K562 (cell line): ENCODE results near the gene EBF4. TPM values are rescaled to one million over a fixed set of nuclear protein-coding genes. Genes with fewer than 3 reads are reported as not detected.

Source experiments
- ATAC-seq: fragments of 200-7000 bp; cut with Tn5 transposase; 3 replicates; pipeline ENCODE4 v1.9.1; 2020; ENCODE audit warnings: moderate library complexity
- BruUV-seq: library from RNA; stranded (reverse); fragments of 400-500 nt; replicated peaks from 2 replicates; lab custom pipeline; 2021; lab: Mats Ljungman, UMichigan
- CTCF ChIA-PET: fragments of 300-600 bp; formaldehyde crosslinking; extraction: SDS; loops from one replicate; lab custom pipeline; 2021; ENCODE audit warnings: low intra/inter-chr PET ratio; lab: Yijun Ruan, JAX
- POLR2A ChIA-PET: fragments of 300-600, 350-650 bp; sonication (Branson Sonifier 250); formaldehyde crosslinking; extraction: SDS; loops from one replicate; lab custom pipeline; 2021; ENCODE audit warnings: antibody characterized with exemption, inconsistent platforms; lab: Yijun Ruan, JAX
- DNase-seq, 4 experiments: peaks; one replicate each; pipeline versions ENCODE4 v3.0.0 to v3.0.0-alpha.2; 2011 to 2018; ENCODE audit warnings: low spot score in 3 of 4, mixed read lengths in 3 of 4; ENCODE audit errors: extremely low read depth in 1 of 4
- FAIRE-seq: peaks from 2 replicates; lab custom pipeline; 2011; peaks lifted over from hg19 to GRCh38; lab: Jason Lieb, UNC
- H2AFZ ChIP-seq: 2 replicates; pipeline ENCODE4 v1.6.0; 2011; ENCODE audit warnings: low read depth, low read length, control low read depth, inconsistent platforms
- H3K27ac ChIP-seq: fragments of 200-600 bp; 3 replicates; pipeline ENCODE4 v1.8.0; 2011; ENCODE audit warnings: low read depth, mild to moderate bottlenecking, control low read depth, inconsistent platforms, low read length, moderate library complexity, mixed read lengths; ENCODE audit errors: extremely low read depth
- H3K27me3 ChIP-seq, 2 experiments: fragments of 300-600 bp in 1 of 2; 2 replicates in 1 of 2; 3 replicates in 1 of 2; pipeline versions ENCODE4 v1.6.0 to v1.8.0; 2011; ENCODE audit warnings: inconsistent platforms in 2 of 2, low read length in 2 of 2, mild to moderate bottlenecking in 1 of 2, mixed read lengths in 1 of 2, moderate library complexity in 1 of 2; ENCODE audit not compliant: control insufficient read depth in 2 of 2, insufficient read depth in 2 of 2
- H3K36me3 ChIP-seq: fragments of 300-600 bp; 3 replicates; pipeline ENCODE4 v1.8.0; 2011; ENCODE audit warnings: mild to moderate bottlenecking, low read length, inconsistent platforms; ENCODE audit not compliant: control insufficient read depth, insufficient read depth
- H3K4me1 ChIP-seq, 2 experiments: fragments of 200-600 bp in 1 of 2; replicated peaks in 1 of 2; 2 replicates in 1 of 2; 3 replicates in 1 of 2; pipeline versions ENCODE4 v1.5.1 to v1.8.0; 2011; ENCODE audit warnings: inconsistent platforms in 2 of 2, low read length in 2 of 2, mild to moderate bottlenecking in 1 of 2, mixed read lengths in 1 of 2, moderate library complexity in 1 of 2; ENCODE audit not compliant: control insufficient read depth in 2 of 2, insufficient read depth in 2 of 2
- H3K4me2 ChIP-seq: 2 replicates; pipeline ENCODE4 v1.6.1; 2011; ENCODE audit warnings: low read length, control low read depth, inconsistent platforms, mixed read lengths; ENCODE audit not compliant: insufficient read depth
- H3K4me3 ChIP-seq: fragments of 200-600 bp; sonication (generic), shearing (Covaris generic); 2 replicates; pipeline ENCODE4 v1.5.1; 2016; ENCODE audit warnings: control low read depth, inconsistent platforms
- H3K79me2 ChIP-seq: fragments of 200-600 bp; 3 replicates; pipeline ENCODE4 v1.8.0; 2011; ENCODE audit warnings: low read length, inconsistent platforms; ENCODE audit not compliant: control insufficient read depth, insufficient read depth
- H3K9ac ChIP-seq, 2 experiments: 2 replicates each; pipeline versions ENCODE4 v1.6.0 to v1.6.1; 2011; ENCODE audit warnings: low read depth in 2 of 2, low read length in 2 of 2, control low read depth in 1 of 2, inconsistent platforms in 1 of 2, mild to moderate bottlenecking in 1 of 2, mixed read lengths in 1 of 2; ENCODE audit not compliant: insufficient read depth in 1 of 2
- H3K9me1 ChIP-seq: one replicate; pipeline ENCODE4 v1.6.0; 2011; ENCODE audit warnings: inconsistent platforms, mild to moderate bottlenecking, low read length, moderate library complexity; ENCODE audit not compliant: control insufficient read depth, insufficient read depth
- H3K9me3 ChIP-seq: replicated peaks from 2 replicates; pipeline ENCODE4 v1.5.1; 2011; ENCODE audit warnings: low read depth, low read length, inconsistent platforms; ENCODE audit not compliant: control insufficient read depth, insufficient read depth
- H4K20me1 ChIP-seq: replicated peaks from 2 replicates; pipeline ENCODE4 v1.6.1; 2011; ENCODE audit warnings: low read length, inconsistent platforms, mixed read lengths; ENCODE audit not compliant: control insufficient read depth, insufficient read depth
- SMC3 ChIP-seq: conservative IDR thresholded peaks from 2 replicates; pipeline ENCODE4 v1.6.1; 2011; ENCODE audit warnings: low read depth, low read length, improper control_type of control experiment; ENCODE audit not compliant: insufficient read depth
- TCFL5 ChIP-seq: fragments of 250-450 bp; sonication (Bioruptor Pico); conservative IDR thresholded peaks from 2 replicates; pipeline ENCODE4 v1.6.1; 2021; ENCODE audit warnings: mild to moderate bottlenecking, moderate library complexity, matching md5 sums
- TGIF2 ChIP-seq: sonication (generic); formaldehyde crosslinking; IDR thresholded peaks from 2 replicates; pipeline ENCODE4 v1.8.1; 2022; ENCODE audit warnings: mild to moderate bottlenecking, missing genetic modification reagents, moderate library complexity
- WGBS: fragments of 100-300 bp; shearing (Covaris generic); methylation state at CpG from one replicate; pipeline ENCODE4 v1.1.6; 2016; ENCODE audit warnings: low coverage, mixed read lengths; ENCODE audit not compliant: insufficient coverage; ENCODE audit errors: missing lambda C conversion rate; 5-methylcytosine and 5-hydroxymethylcytosine counted together
- in situ Hi-C: fragments of 300-500 bp; cut with MboI; formaldehyde crosslinking; loops from 4 replicates; pipeline ENCODE4 v1.15.0; 2018; ENCODE audit warnings: inconsistent platforms, mixed read lengths
- intact Hi-C: fragments of 100-400 bp; cut with micrococcal nuclease; formaldehyde crosslinking; loops from 2 replicates; pipeline ENCODE4 v1.14.2; 2022
- polyA plus RNA-seq, 8 experiments: library from polyadenylated mRNA; depleted of rRNA in 4 of 8; stranded (reverse) in 5 of 8; unstranded in 3 of 8; fragments of >200 nt; fragmentation: Nextera tagmentation in 2 of 8; fragmentation: Illumina TruSeq in 1 of 8; extraction: Ambion mirVana in 2 of 8; extraction: Trizol in 1 of 8; gene quantifications; 2 replicates each; pipeline versions ENCODE4 v1.2.1 to v1.2.3, GENCODE V29; 2011 to 2014; ENCODE audit warnings: inconsistent platforms in 1 of 8, missing spikeins in 1 of 8
- total RNA-seq, 7 experiments: library from RNA; depleted of rRNA in 6 of 7; stranded (reverse); fragments of >200 nt in 6 of 7; fragmentation: Illumina TruSeq in 2 of 7; extraction: Trizol in 2 of 7; gene quantifications; 2 replicates each; pipeline versions ENCODE4 v1.2.1 to v1.2.3, GENCODE V29; 2011 to 2021; ENCODE audit warnings: low replicate concordance in 1 of 7
- TF ChIP-seq, protein P1 (sequence below), 3 experiments: IDR thresholded peaks in 2 of 3; conservative IDR thresholded peaks in 1 of 3; 2 replicates each; pipeline ENCODE4 v1.5.1; 2011 to 2012; ENCODE audit warnings: low read length in 3 of 3, mild to moderate bottlenecking in 3 of 3, control low read depth in 2 of 3, improper control_type of control experiment in 1 of 3, inconsistent platforms in 1 of 3, low read depth in 1 of 3, mixed read lengths in 1 of 3, moderate library complexity in 1 of 3; ENCODE audit not compliant: insufficient read depth in 2 of 3

Gene EBF4
- total and polyA plus RNA-seq, 9 of the 15 experiments (the other 6 are each of a cell fraction or from before 2014, with no cell fraction given), result 0.09 TPM; not detected in 8

GRCh38 chr20:2671977-2672376 is 20.6 kb upstream of the EBF4 start:
- ChIA-PET POLR2A (interaction anchor here (0.6 to 0.9 kb wide), 2 partner anchors 19 to 285 kb away, joined by 3 read pairs; no protein-coding TSS in a partner anchor), CTCF (no interaction called here)
- Histone ChIP-seq H3K27me3 (no peaks in the 10 kb centered on the region; a peak in 1 of 5 replicates), H4K20me1 (no peaks in the 10 kb centered on the region), H3K79me2 (no peaks in the 10 kb centered on the region), H2AFZ (no peak overlapping the region), H3K4me2 (no peak overlapping the region), H3K36me3 (no peaks in the 10 kb centered on the region), H3K9me1 (no peaks in the 10 kb centered on the region), H3K4me3 (no peak overlapping the region)
- in situ Hi-C loops, result no loop called here
- BruUV-seq, result no TSS peak
- intact Hi-C loops, result no loop called here
- TF ChIP-seq, protein P1, sequence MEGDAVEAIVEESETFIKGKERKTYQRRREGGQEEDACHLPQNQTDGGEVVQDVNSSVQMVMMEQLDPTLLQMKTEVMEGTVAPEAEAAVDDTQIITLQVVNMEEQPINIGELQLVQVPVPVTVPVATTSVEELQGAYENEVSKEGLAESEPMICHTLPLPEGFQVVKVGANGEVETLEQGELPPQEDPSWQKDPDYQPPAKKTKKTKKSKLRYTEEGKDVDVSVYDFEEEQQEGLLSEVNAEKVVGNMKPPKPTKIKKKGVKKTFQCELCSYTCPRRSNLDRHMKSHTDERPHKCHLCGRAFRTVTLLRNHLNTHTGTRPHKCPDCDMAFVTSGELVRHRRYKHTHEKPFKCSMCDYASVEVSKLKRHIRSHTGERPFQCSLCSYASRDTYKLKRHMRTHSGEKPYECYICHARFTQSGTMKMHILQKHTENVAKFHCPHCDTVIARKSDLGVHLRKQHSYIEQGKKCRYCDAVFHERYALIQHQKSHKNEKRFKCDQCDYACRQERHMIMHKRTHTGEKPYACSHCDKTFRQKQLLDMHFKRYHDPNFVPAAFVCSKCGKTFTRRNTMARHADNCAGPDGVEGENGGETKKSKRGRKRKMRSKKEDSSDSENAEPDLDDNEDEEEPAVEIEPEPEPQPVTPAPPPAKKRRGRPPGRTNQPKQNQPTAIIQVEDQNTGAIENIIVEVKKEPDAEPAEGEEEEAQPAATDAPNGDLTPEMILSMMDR (IDR thresholded peaks at IDR 0.05 in 2 of 3, conservative IDR thresholded peaks at IDR 0.05 in 1 of 3; ENCODE audit: insufficient read depth in 2 of 3, low read depth in 1 of 3, low read length in 3 of 3), result peak; percentile 48 to 59 (median 58); a peak in 5 of 6 replicates
- TF ChIP-seq TGIF2 (CRISPR knock-in tag), result no peak
- 0 out of 2 replicates have a peak, but pooled peaks have one; percentile 5 for TF ChIP-seq SMC3
- no peak for TF ChIP-seq TCFL5 (CRISPR knock-in tag)
- TF ChIP-seq, all 486 proteins: peak for 2
- H3K27ac ChIP-seq, result no peak overlapping the region
- no peaks in the 10 kb centered on the region for H3K9me3 ChIP-seq
- DNase-seq (no peak), ATAC-seq (peak; percentile 77), FAIRE-seq (peak; percentile 35)
- WGBS, result 10% methylated on average over 3 of the region's 4 CpGs
- H3K4me1 ChIP-seq, result no peaks in the 10 kb centered on the region; a peak in 1 of 5 replicates
- no peak overlapping the region for H3K9ac ChIP-seq
